MV-4-11 (cell line): ENCODE data around the gene IQGAP3.

Experiments used
- DNase-seq: peaks from one replicate; lab custom pipeline; 2025; lab: John Stamatoyannopoulos, UW

IQGAP3 gene

GRCh38 chr1:156566436-156566835, 5.9 kb downstream of the IQGAP3 start:
- DNase-seq = no peak

GRCh38 chr1:156565519-156565918, 6.8 kb downstream of the IQGAP3 start:
- no peak for DNase-seq

- DNase-seq = no peak
These were observed 11.7 kb downstream of the IQGAP3 start for GRCh38 chr1:156560585-156561163.

GRCh38 chr1:156559797-156560385, 12.5 kb downstream of the IQGAP3 start:
- no peak for DNase-seq

- no peak for DNase-seq
These were observed 13.1 kb downstream of the IQGAP3 start for GRCh38 chr1:156559086-156559796.

- no peak for DNase-seq
These were observed 16.0 kb downstream of the IQGAP3 start for GRCh38 chr1:156556354-156556753.

- no peak for DNase-seq
These were observed 16.6 kb downstream of the IQGAP3 start for GRCh38 chr1:156555715-156556114.

- no peak for DNase-seq
These were observed 17.4 kb downstream of the IQGAP3 start for GRCh38 chr1:156554971-156555370.

GRCh38 chr1:156553860-156554485, 18.4 kb downstream of the IQGAP3 start:
- DNase-seq = no peak

GRCh38 chr1:156552937-156553336, 19.4 kb downstream of the IQGAP3 start:
- peak; percentile 96 for DNase-seq

- no peak for DNase-seq
These were observed 19.8 kb downstream of the IQGAP3 start for GRCh38 chr1:156552518-156552917.

GRCh38 chr1:156551869-156552268, 20.5 kb downstream of the IQGAP3 start:
- DNase-seq = peak; percentile 32

GRCh38 chr1:156551066-156551643, 21.2 kb downstream of the IQGAP3 start:
- no peak for DNase-seq

- no peak for DNase-seq
These were observed 22.0 kb downstream of the IQGAP3 start for GRCh38 chr1:156550346-156550745.

- DNase-seq = no peak
These were observed 22.5 kb downstream of the IQGAP3 start for GRCh38 chr1:156549831-156550230.

- DNase-seq = no peak
These were observed 23.0 kb downstream of the IQGAP3 start for GRCh38 chr1:156549390-156549789.

- no peak for DNase-seq
These were observed 24.4 kb downstream of the IQGAP3 start for GRCh38 chr1:156547982-156548381.

GRCh38 chr1:156547434-156547833, 24.9 kb downstream of the IQGAP3 start:
- DNase-seq = no peak

- no peak for DNase-seq
These were observed 26.1 kb downstream of the IQGAP3 start for GRCh38 chr1:156546267-156546666.

GRCh38 chr1:156544592-156545102, 27.7 kb downstream of the IQGAP3 start:
- no peak for DNase-seq

- no peak for DNase-seq
These were observed 29.3 kb downstream of the IQGAP3 start for GRCh38 chr1:156543066-156543465.

GRCh38 chr1:156540955-156541354, 31.4 kb downstream of the IQGAP3 start:
- no peak for DNase-seq
